GM19452 (cell line): ENCODE data around the gene B4GAT1.
"Not testable (repeated sequence)": the region's sequence is repeated elsewhere in the genome, so short reads cannot be mapped to it uniquely, and the experiment has no call there.

Source experiments
- ATAC-seq: cut with Tn5 transposase; IDR thresholded peaks from one replicate; pipeline ENCODE4 v1.9.1; 2021; ENCODE audit not compliant: unreplicated experiment

The B4GAT1 gene

GRCh38 chr11:66311965-66312548, 35.4 kb downstream of the B4GAT1 start:
- peak; percentile 60 for ATAC-seq

GRCh38 chr11:66311470-66311964, 35.9 kb downstream of the B4GAT1 start:
- no peak for ATAC-seq

GRCh38 chr11:66310803-66311440, 36.5 kb downstream of the B4GAT1 start:
- ATAC-seq = not testable (repeated sequence)

GRCh38 chr11:66310324-66310723, 37.1 kb downstream of the B4GAT1 start:
- ATAC-seq = no peak

- no peak for ATAC-seq
These were observed 38.0 kb downstream of the B4GAT1 start for GRCh38 chr11:66309475-66309874.

GRCh38 chr11:66302656-66303055, 44.8 kb downstream of the B4GAT1 start:
- ATAC-seq = no peak

- ATAC-seq = no peak
These were observed 48.2 kb downstream of the B4GAT1 start for GRCh38 chr11:66299186-66299585.

- ATAC-seq = no peak
These were observed 49.8 kb downstream of the B4GAT1 start for GRCh38 chr11:66297610-66298009.
